GM12878 (cell line): ENCODE results near the gene ANKRD36B. TPM values are rescaled to one million over a fixed set of nuclear protein-coding genes. Genes with fewer than 3 reads are reported as not detected.
"Not testable (repeated sequence)": the region's sequence is repeated elsewhere in the genome, so short reads cannot be mapped to it uniquely, and the experiment has no call there.

ENCODE experiments used
- ATAC-seq: fragments of 200-7000 bp; cut with Tn5 transposase; 3 replicates; pipeline ENCODE4 v1.9.1; 2020; ENCODE audit warnings: mild to moderate bottlenecking, moderate library complexity
- BruUV-seq: library from RNA; stranded (reverse); fragments of 400-500 nt; replicated peaks from 2 replicates; lab custom pipeline; 2021; lab: Mats Ljungman, UMichigan
- CTCF ChIA-PET: fragments of 300-600 bp; sonication (Branson Sonifier 250); formaldehyde crosslinking; extraction: SDS; loops from one replicate; lab custom pipeline; 2021; ENCODE audit warnings: inconsistent platforms; lab: Yijun Ruan, JAX
- POLR2A ChIA-PET: fragments of 350-600 bp; formaldehyde crosslinking; extraction: SDS; loops from one replicate; lab custom pipeline; 2021; ENCODE audit warnings: inconsistent platforms; lab: Charles Lee
- RAD21 ChIA-PET: fragments of 300-600 bp; sonication (Branson Sonifier 250); formaldehyde crosslinking; loops from one replicate; lab custom pipeline; 2023; ENCODE audit warnings: antibody characterized with exemption; ENCODE audit not compliant: unreplicated experiment; lab: Charles Lee
- SMC1A ChIA-PET: fragments of 300-600 bp; sonication (Branson Sonifier 250); formaldehyde crosslinking; loops from one replicate; lab custom pipeline; 2023; ENCODE audit not compliant: unreplicated experiment, uncharacterized antibody; lab: Charles Lee
- DNase-seq: peaks from one replicate; pipeline ENCODE4 v3.0.0-alpha.2; 2011; ENCODE audit warnings: low read depth, low spot score
- FAIRE-seq: peaks from 3 replicates; lab custom pipeline; 2011; peaks lifted over from hg19 to GRCh38; lab: Jason Lieb, UNC
- H2AFZ ChIP-seq: 2 replicates; pipeline ENCODE4 v1.6.0; 2011; ENCODE audit warnings: low read depth, low read length, control low read depth; ENCODE audit not compliant: control insufficient read depth
- H3K27ac ChIP-seq: 2 replicates; pipeline ENCODE4 v1.5.1; 2011; ENCODE audit warnings: control low read depth; ENCODE audit not compliant: control insufficient read depth, insufficient read depth
- H3K27me3 ChIP-seq, 2 experiments: replicated peaks in 1 of 2; 2 replicates each; pipeline versions ENCODE4 v1.6.0 to v1.6.1; 2011; ENCODE audit warnings: low read length in 1 of 2; ENCODE audit not compliant: control insufficient read depth in 2 of 2, insufficient read depth in 2 of 2
- H3K36me3 ChIP-seq, 2 experiments: 2 replicates each; pipeline ENCODE4 v1.5.1; 2011; ENCODE audit warnings: low read length in 1 of 2; ENCODE audit not compliant: control insufficient read depth in 2 of 2, insufficient read depth in 2 of 2
- H3K4me1 ChIP-seq: 2 replicates; pipeline ENCODE4 v1.6.1; 2011; ENCODE audit warnings: mild to moderate bottlenecking, low read length, moderate library complexity, mixed read lengths; ENCODE audit not compliant: control insufficient read depth, insufficient read depth
- H3K4me2 ChIP-seq: 2 replicates; pipeline ENCODE4 v1.6.0; 2011; ENCODE audit warnings: control low read depth; ENCODE audit not compliant: control insufficient read depth, insufficient read depth
- H3K4me3 ChIP-seq: fragments of 200-600 bp; sonication (generic); 2 replicates; pipeline ENCODE4 v1.5.1; 2016
- H3K79me2 ChIP-seq: 2 replicates; pipeline ENCODE4 v1.6.0; 2011; ENCODE audit warnings: low read length; ENCODE audit not compliant: control insufficient read depth, insufficient read depth
- H3K9ac ChIP-seq: 2 replicates; pipeline ENCODE4 v1.8.0; 2011; ENCODE audit warnings: low read length, control low read depth, mixed read lengths; ENCODE audit not compliant: control insufficient read depth, insufficient read depth
- H3K9me3 ChIP-seq: replicated peaks from 3 replicates; pipeline ENCODE4 v1.5.1; 2011; ENCODE audit warnings: mild to moderate bottlenecking, low read length; ENCODE audit not compliant: control insufficient read depth, insufficient read depth
- H4K20me1 ChIP-seq: 2 replicates; pipeline ENCODE4 v1.6.0; 2011; ENCODE audit not compliant: control insufficient read depth, insufficient read depth
- ATF7 ChIP-seq: fragments of 450-650 bp; IDR thresholded peaks from 2 replicates; pipeline ENCODE4 v1.6.1; 2016; ENCODE audit warnings: low read depth, mild to moderate bottlenecking
- ESRRA ChIP-seq: IDR thresholded peaks from 2 replicates; pipeline ENCODE4 v1.6.1; 2012; ENCODE audit warnings: mild to moderate bottlenecking, low read length, improper control_type of control experiment
- KLF5 ChIP-seq: fragments of 450-650 bp; IDR thresholded peaks from 2 replicates; pipeline ENCODE4 v1.6.1; 2014; ENCODE audit warnings: mild to moderate bottlenecking; ENCODE audit not compliant: partially characterized antibody
- PML ChIP-seq: IDR thresholded peaks from 2 replicates; pipeline ENCODE4 v1.6.1; 2012; ENCODE audit warnings: low read length, inconsistent platforms
- POLR2AphosphoS2 ChIP-seq: IDR thresholded peaks from 2 replicates; pipeline ENCODE4 v1.6.1; 2011; ENCODE audit warnings: low read depth, mild to moderate bottlenecking, low read length, improper control_type of control experiment, moderate library complexity
- SIN3A ChIP-seq: IDR thresholded peaks from 2 replicates; pipeline ENCODE4 v1.6.1; 2012; ENCODE audit warnings: low read depth, low read length, improper control_type of control experiment
- SUZ12 ChIP-seq: fragments of 200-600 bp; sonication (generic); IDR thresholded peaks from one replicate; pipeline ENCODE4 v1.6.1; 2018; ENCODE audit warnings: antibody characterized with exemption, mild to moderate bottlenecking; ENCODE audit not compliant: unreplicated experiment
- TBL1XR1 ChIP-seq: IDR thresholded peaks from 2 replicates; pipeline ENCODE4 v1.6.1; 2012; ENCODE audit warnings: low read depth, low read length, improper control_type of control experiment
- WGBS: methylation state at CpG from one replicate; pipeline ENCODE4 v1.1.6; 2016; ENCODE audit warnings: low lambda C conversion rate; ENCODE audit not compliant: insufficient replicate concordance, insufficient coverage; ENCODE audit errors: missing lambda C conversion rate; 5-methylcytosine and 5-hydroxymethylcytosine counted together
- in situ Hi-C: fragments of 300-500 bp; cut with MboI; formaldehyde crosslinking; loops from 9 replicates; pipeline ENCODE4 v1.14.3; 2018; ENCODE audit warnings: mixed read lengths
- intact Hi-C: fragments of 100-400 bp; cut with micrococcal nuclease; formaldehyde crosslinking; loops from one replicate; pipeline ENCODE4 v1.14.2; 2022; ENCODE audit not compliant: unreplicated experiment
- polyA plus RNA-seq, 11 experiments: library from polyadenylated mRNA; depleted of rRNA in 4 of 11; unstranded in 6 of 11; stranded (reverse) in 5 of 11; fragments of >200 nt; fragmentation: Nextera tagmentation in 4 of 11; fragmentation: Illumina TruSeq in 1 of 11; extraction: Ambion mirVana in 4 of 11; extraction: Trizol in 1 of 11; gene quantifications; 1 replicate in 1 of 11; 2 replicates in 10 of 11; pipeline versions ENCODE4 v1.2.1 to v1.2.3, GENCODE V29; 2011 to 2016; ENCODE audit warnings: inconsistent platforms in 2 of 11, missing spikeins in 2 of 11, low read depth in 1 of 11
- total RNA-seq, 4 experiments: library from RNA; depleted of rRNA in 3 of 4; stranded (reverse); fragments of >200 nt in 3 of 4; fragmentation: Illumina TruSeq in 1 of 4; extraction: Trizol in 1 of 4; gene quantifications; 2 replicates each; pipeline versions ENCODE4 v1.2.1 to v1.2.3, GENCODE V29; 2013 to 2021
- TF ChIP-seq, protein P1 (sequence below): IDR thresholded peaks from 2 replicates; pipeline ENCODE4 v1.6.1; 2012; ENCODE audit warnings: mild to moderate bottlenecking, low read depth, low read length

The ANKRD36B gene
- total and polyA plus RNA-seq, 10 of the 15 experiments (the other 5 are each of a cell fraction or from before 2014, with no cell fraction given): 6.5 to 21.4 (median 14.2) TPM

- RAD21 ChIA-PET, H3K4me1 ChIP-seq, POLR2A ChIA-PET, DNase-seq, H3K36me3 ChIP-seq, H4K20me1 ChIP-seq, H2AFZ ChIP-seq, H3K79me2 ChIP-seq, ATAC-seq, H3K27me3 ChIP-seq, FAIRE-seq, H3K4me2 ChIP-seq, intact Hi-C loops, in situ Hi-C loops, CTCF ChIA-PET, H3K27ac ChIP-seq, H3K4me3 ChIP-seq, H3K9me3 ChIP-seq, H3K9ac ChIP-seq, SMC1A ChIA-PET, BruUV-seq: not testable (repeated sequence)
- WGBS: 88% methylated on average over 5 of the region's 5 CpGs
Observed at GRCh38 chr2:97549058-97549457, 40.6 kb downstream of the ANKRD36B start.

GRCh38 chr2:97548536-97548935 lies 41.1 kb downstream of the ANKRD36B start:
- H3K9ac ChIP-seq, DNase-seq, H3K27me3 ChIP-seq, H3K4me3 ChIP-seq, H2AFZ ChIP-seq, POLR2A ChIA-PET, ATAC-seq, CTCF ChIA-PET, SMC1A ChIA-PET, H4K20me1 ChIP-seq, H3K4me2 ChIP-seq, H3K27ac ChIP-seq, H3K4me1 ChIP-seq, H3K9me3 ChIP-seq, intact Hi-C loops, in situ Hi-C loops, H3K79me2 ChIP-seq, FAIRE-seq, BruUV-seq, RAD21 ChIA-PET, H3K36me3 ChIP-seq: not testable (repeated sequence)

DNA sequence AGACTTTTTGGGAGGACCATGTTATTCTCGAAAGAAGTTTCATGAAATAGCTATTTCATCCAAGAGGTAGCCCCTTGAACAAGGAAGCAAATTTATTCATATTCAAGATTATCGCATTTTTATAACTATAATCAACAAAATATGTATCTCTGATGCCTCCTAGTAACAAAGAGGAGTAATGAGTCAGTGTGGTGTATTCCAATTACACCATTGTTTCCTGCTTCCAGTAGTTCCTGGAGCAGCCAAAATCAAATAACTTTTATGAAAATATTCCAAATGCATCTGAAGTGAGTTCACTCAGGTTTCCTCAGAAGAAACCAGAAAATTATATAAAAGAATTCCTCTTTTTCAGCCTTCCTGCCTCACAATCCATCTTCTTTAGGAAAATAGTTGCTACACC lies 43.0 kb downstream of the ANKRD36B start:
- Histone ChIP-seq H3K79me2 (no peaks in the 10 kb centered on the region), H3K9me3 (no peaks in the 10 kb centered on the region), H3K27me3 (no peaks in the 10 kb centered on the region), H4K20me1 (no peaks in the 10 kb centered on the region), H3K4me3 (no peak overlapping the region), H2AFZ (no peak overlapping the region), H3K4me1 (no peaks in the 10 kb centered on the region), H3K27ac (no peak overlapping the region), H3K9ac (no peak overlapping the region), H3K36me3 (0 out of 4 replicates have a peak, but pooled peaks cover 0 to 2% of the 10 kb centered on the region in 2 experiments), H3K4me2 (no peak overlapping the region)
- SMC1A ChIA-PET: no interaction called here
- intact Hi-C loops (no loop called here), in situ Hi-C loops (no loop called here)
- RAD21 ChIA-PET: no interaction called here
- ATAC-seq: no peak
- BruUV-seq: no TSS peak
- WGBS: 50% methylated on average over 2 of the region's 2 CpGs
- FAIRE-seq: no peak
- no peak for DNase-seq
- CTCF ChIA-PET: no interaction called here
- POLR2A ChIA-PET: no interaction called here
- TF ChIP-seq KLF5: no peak
- no peak for TF ChIP-seq TBL1XR1
- TF ChIP-seq ATF7: no peak
- TF ChIP-seq POLR2AphosphoS2: no peak
- no peak for TF ChIP-seq SUZ12
- TF ChIP-seq, protein P1, sequence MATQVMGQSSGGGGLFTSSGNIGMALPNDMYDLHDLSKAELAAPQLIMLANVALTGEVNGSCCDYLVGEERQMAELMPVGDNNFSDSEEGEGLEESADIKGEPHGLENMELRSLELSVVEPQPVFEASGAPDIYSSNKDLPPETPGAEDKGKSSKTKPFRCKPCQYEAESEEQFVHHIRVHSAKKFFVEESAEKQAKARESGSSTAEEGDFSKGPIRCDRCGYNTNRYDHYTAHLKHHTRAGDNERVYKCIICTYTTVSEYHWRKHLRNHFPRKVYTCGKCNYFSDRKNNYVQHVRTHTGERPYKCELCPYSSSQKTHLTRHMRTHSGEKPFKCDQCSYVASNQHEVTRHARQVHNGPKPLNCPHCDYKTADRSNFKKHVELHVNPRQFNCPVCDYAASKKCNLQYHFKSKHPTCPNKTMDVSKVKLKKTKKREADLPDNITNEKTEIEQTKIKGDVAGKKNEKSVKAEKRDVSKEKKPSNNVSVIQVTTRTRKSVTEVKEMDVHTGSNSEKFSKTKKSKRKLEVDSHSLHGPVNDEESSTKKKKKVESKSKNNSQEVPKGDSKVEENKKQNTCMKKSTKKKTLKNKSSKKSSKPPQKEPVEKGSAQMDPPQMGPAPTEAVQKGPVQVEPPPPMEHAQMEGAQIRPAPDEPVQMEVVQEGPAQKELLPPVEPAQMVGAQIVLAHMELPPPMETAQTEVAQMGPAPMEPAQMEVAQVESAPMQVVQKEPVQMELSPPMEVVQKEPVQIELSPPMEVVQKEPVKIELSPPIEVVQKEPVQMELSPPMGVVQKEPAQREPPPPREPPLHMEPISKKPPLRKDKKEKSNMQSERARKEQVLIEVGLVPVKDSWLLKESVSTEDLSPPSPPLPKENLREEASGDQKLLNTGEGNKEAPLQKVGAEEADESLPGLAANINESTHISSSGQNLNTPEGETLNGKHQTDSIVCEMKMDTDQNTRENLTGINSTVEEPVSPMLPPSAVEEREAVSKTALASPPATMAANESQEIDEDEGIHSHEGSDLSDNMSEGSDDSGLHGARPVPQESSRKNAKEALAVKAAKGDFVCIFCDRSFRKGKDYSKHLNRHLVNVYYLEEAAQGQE: no peak
- TF ChIP-seq SIN3A: no peak
- TF ChIP-seq ESRRA: no peak
- no peak for TF ChIP-seq PML
